ENCODE measurements around the gene ICAM3.

DNA sequence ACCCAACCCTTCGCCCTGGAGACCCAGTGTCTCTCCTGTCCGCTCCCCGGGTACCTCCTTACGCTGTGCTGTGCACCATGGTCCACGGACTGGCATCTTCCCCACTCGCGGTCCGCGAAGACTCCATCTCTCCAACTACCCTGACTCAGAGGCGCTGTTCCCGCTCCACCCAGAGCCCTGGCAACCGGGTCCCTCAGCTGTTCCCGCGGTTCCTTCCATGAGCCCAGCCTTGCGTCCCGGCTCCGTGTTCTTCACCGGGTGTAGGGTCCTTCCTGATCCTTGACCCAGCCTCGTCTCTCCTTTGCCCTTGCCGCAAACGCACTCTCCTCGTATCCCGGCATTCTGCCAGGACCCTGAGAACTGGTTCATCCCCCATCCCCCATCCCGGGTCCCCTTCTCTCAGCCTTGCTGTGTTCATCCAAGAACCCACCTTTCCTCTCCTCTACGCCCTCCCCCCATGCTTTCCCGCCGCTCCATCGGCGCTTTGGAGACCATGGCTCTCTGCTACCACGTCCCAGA lies 49.0 kb downstream of the ICAM3 start:
- TF ChIP-seq, protein P1, sequence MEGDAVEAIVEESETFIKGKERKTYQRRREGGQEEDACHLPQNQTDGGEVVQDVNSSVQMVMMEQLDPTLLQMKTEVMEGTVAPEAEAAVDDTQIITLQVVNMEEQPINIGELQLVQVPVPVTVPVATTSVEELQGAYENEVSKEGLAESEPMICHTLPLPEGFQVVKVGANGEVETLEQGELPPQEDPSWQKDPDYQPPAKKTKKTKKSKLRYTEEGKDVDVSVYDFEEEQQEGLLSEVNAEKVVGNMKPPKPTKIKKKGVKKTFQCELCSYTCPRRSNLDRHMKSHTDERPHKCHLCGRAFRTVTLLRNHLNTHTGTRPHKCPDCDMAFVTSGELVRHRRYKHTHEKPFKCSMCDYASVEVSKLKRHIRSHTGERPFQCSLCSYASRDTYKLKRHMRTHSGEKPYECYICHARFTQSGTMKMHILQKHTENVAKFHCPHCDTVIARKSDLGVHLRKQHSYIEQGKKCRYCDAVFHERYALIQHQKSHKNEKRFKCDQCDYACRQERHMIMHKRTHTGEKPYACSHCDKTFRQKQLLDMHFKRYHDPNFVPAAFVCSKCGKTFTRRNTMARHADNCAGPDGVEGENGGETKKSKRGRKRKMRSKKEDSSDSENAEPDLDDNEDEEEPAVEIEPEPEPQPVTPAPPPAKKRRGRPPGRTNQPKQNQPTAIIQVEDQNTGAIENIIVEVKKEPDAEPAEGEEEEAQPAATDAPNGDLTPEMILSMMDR (IDR thresholded peaks at IDR 0.05; ENCODE audit: low read depth, low read length, poor library complexity, severe bottlenecking) = no peak
- TF ChIP-seq EZH2phosphoT487 (IDR thresholded peaks at IDR 0.05; ENCODE audit: borderline replicate concordance, low read length) = no peak; the same call in 1 of the 2 replicates
